ENCODE data around the gene PRDX2. TPM values are rescaled to one million over a fixed set of nuclear protein-coding genes. Genes with fewer than 3 reads are reported as not detected.

Gene PRDX2
- total and polyA plus RNA-seq, 2 of the 4 experiments (the other 2 are of a cell fraction), result 371 to 378 TPM

DNA sequence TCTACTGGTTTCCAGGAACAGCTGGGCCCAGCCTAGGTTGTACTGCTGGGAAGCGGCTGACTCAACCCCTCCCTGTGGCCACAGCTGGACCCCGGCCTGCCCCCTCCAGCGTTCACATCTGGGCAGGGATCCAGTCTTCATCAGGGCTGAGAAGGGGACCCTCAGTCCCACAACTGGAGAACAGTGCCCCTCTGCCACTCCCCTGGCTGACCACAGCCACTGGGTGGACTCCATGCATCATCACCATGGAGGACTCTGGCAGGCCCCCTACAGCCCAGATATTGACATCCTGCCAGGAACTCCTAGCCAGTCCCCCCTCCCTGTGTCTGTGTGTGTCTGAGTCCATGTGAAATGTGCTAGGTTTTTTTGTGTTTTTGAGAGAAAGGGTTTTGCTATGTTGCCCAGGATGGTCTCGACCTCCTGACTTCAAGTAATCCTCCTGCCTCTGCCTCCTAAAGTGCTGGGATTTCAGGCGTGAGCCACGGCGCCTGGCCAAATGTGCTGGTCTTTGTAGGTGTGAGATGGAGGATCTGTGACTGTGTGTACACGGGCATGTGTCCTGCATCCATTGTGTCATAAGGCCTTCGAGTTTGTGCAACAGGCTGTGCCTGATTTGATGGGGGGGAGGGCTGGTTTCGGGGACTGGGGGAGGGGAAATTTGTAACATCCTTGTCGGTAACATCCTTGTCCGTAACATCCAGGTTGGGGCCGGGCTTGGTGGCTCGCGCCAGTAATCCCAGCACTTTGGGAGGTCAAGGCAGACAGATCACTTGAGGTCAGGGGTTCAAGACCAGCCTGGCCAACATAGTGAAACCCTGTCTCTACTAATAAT lies 22.2 kb downstream of the PRDX2 start:
- peak overlapping the region; percentile 88 for H2BK5ac ChIP-seq (ENCODE audit: low read depth, low read length, poor library complexity, severe bottlenecking)
- peak overlapping the region; percentile 99 for H3K4ac ChIP-seq (ENCODE audit: low read depth, low read length)
- peak overlapping the region; percentile 56; the same call in 1 of the 2 replicates for H3K9ac ChIP-seq (ENCODE audit: low read depth, low read length)
- H3K79me1 ChIP-seq (ENCODE audit: low read depth in 1 of 2, low read length in 2 of 2), result peaks cover 0 to 50% of the 10 kb centered on the region in 2 experiments; a peak in 3 of 4 replicates
- peaks cover 39% of the 10 kb centered on the region for H3K4me1 ChIP-seq (ENCODE audit: control insufficient read depth, insufficient read depth, low read length)
- in situ Hi-C loops (cut with MboI; ENCODE audit: low sequenced_read_pairs) (loop anchor here (25.0 kb wide), 1 partner anchor 1058 kb away; no protein-coding TSS in a partner anchor), dilution Hi-C loops (cut with HindIII; ENCODE audit: low sequenced_read_pairs, unreplicated experiment) (no loop called here), intact Hi-C loops (cut with micrococcal nuclease) (no loop called here)
- peak overlapping the region; percentile 82 for H3K27ac ChIP-seq (ENCODE audit: insufficient read depth, low read length)
- DNase-seq (peak; percentile 77), ATAC-seq (ENCODE audit: low read depth) (peak; percentile 1; the same call in 1 of the 2 replicates)
- H3K4me2 ChIP-seq (ENCODE audit: low read depth, low read length), result peak overlapping the region; percentile 84
- 20% methylated on average over 7 of the region's 15 CpGs; no CpG with 5 or more reads in 1 of the 2 experiments for WGBS, 2 experiments (ENCODE audit: extremely low coverage in 2 of 2, insufficient read length in 1 of 2)
- H3K4me3 ChIP-seq (ENCODE audit: insufficient read depth, low read depth, low read length), result no peak overlapping the region
- H3K9me3 ChIP-seq (ENCODE audit: control insufficient read depth, insufficient read depth, low read length), result no peaks in the 10 kb centered on the region
- ChIA-PET POLR2A (ENCODE audit: unreplicated experiment) (interaction anchor here (2.5 kb wide), 2 partner anchors 12 to 13 kb away, joined by 9 to 11 read pairs; partner anchors contain the start of gene JUNB), CTCF (interaction anchor here (1.1 to 2.9 kb wide), 5 partner anchors 10 to 68 kb away, joined by 3 to 23 read pairs (median 10); no protein-coding TSS in a partner anchor)
- H3K36me3 ChIP-seq (ENCODE audit: control insufficient read depth, insufficient read depth, low read length), result no peaks in the 10 kb centered on the region
- H2AK9ac ChIP-seq (replicated peaks; ENCODE audit: low read depth, low read length, poor library complexity), result peak overlapping the region; percentile 98
- peak overlapping the region; percentile 98 for H2AFZ ChIP-seq (replicated peaks; ENCODE audit: low read length, poor library complexity)
- peaks cover 30% of the 10 kb centered on the region for H3K9me1 ChIP-seq (ENCODE audit: insufficient read depth, low read length)
- peak overlapping the region; percentile 88 for H4K5ac ChIP-seq (ENCODE audit: low read depth, low read length)
- no peaks in the 10 kb centered on the region for H3K27me3 ChIP-seq (ENCODE audit: control insufficient read depth, insufficient read depth, low read length)
- H4K20me1 ChIP-seq (ENCODE audit: insufficient read depth, low read length), result peaks cover 3% of the 10 kb centered on the region; the same call in 1 of the 2 replicates
- peak overlapping the region; percentile 64; the same call in 1 of the 2 replicates for H2BK20ac ChIP-seq (ENCODE audit: low read depth, low read length)
- H2BK120ac ChIP-seq (ENCODE audit: low read depth, low read length), result peak overlapping the region; percentile 95
- BruUV-seq (replicated peaks), result no TSS peak
- H3K18ac ChIP-seq (ENCODE audit: low read depth, low read length), result peak overlapping the region; percentile 58
- H4K91ac ChIP-seq (ENCODE audit: insufficient read depth, low read depth, low read length), result peak overlapping the region; percentile 98
- H3K56ac ChIP-seq (ENCODE audit: extremely low read depth, insufficient read depth, low read length), result peak overlapping the region; percentile 44; the same call in 1 of the 2 replicates
- peak overlapping the region; percentile 98 to 99; a peak in 3 of 4 replicates for H4K8ac ChIP-seq (ENCODE audit: low read depth in 2 of 2, low read length in 2 of 2)
- H3K14ac ChIP-seq (replicated peaks; ENCODE audit: low read depth, low read length), result peak overlapping the region; percentile 77
- H2AK5ac ChIP-seq (ENCODE audit: low read depth, low read length), result peak overlapping the region; percentile 99
- H3K23ac ChIP-seq (ENCODE audit: low read depth, low read length), result peak overlapping the region; percentile 95
- H2BK15ac ChIP-seq (ENCODE audit: low read depth, low read length), result peak overlapping the region; percentile 92; the same call in 1 of the 3 replicates
- TF ChIP-seq MAFK (IDR thresholded peaks at IDR 0.05; ENCODE audit: low read depth, low read length) (no peak), SMC3 (IDR thresholded peaks at IDR 0.05; ENCODE audit: low read depth, low read length) (no peak), MAZ (IDR thresholded peaks at IDR 0.05; ENCODE audit: borderline replicate concordance, low read depth, low read length) (peak; percentile 93), POLR2A (IDR thresholded peaks at IDR 0.05; ENCODE audit: low read depth, low read length) (peak; percentile 62), BHLHE40 (IDR thresholded peaks at IDR 0.05; ENCODE audit: low read depth, low read length) (no peak), MXI1 (IDR thresholded peaks at IDR 0.05; ENCODE audit: borderline replicate concordance, low read depth, low read length) (no peak), RCOR1 (IDR thresholded peaks at IDR 0.05; ENCODE audit: insufficient replicate concordance, low read length) (no peak), CHD1 (IDR thresholded peaks at IDR 0.05; ENCODE audit: low read depth, low read length) (no peak), NFE2L2 (IDR thresholded peaks at IDR 0.05; ENCODE audit: low read depth, low read length) (no peak), CEBPB (IDR thresholded peaks at IDR 0.05; ENCODE audit: low read depth, low read length) (peak; percentile 76), USF2 (IDR thresholded peaks at IDR 0.05; ENCODE audit: low read depth, low read length) (no peak)
- TF ChIP-seq, protein P1, sequence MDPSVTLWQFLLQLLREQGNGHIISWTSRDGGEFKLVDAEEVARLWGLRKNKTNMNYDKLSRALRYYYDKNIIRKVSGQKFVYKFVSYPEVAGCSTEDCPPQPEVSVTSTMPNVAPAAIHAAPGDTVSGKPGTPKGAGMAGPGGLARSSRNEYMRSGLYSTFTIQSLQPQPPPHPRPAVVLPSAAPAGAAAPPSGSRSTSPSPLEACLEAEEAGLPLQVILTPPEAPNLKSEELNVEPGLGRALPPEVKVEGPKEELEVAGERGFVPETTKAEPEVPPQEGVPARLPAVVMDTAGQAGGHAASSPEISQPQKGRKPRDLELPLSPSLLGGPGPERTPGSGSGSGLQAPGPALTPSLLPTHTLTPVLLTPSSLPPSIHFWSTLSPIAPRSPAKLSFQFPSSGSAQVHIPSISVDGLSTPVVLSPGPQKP (IDR thresholded peaks at IDR 0.05; ENCODE audit: borderline replicate concordance, low read depth, low read length), result no peak
- TF ChIP-seq, protein P2, sequence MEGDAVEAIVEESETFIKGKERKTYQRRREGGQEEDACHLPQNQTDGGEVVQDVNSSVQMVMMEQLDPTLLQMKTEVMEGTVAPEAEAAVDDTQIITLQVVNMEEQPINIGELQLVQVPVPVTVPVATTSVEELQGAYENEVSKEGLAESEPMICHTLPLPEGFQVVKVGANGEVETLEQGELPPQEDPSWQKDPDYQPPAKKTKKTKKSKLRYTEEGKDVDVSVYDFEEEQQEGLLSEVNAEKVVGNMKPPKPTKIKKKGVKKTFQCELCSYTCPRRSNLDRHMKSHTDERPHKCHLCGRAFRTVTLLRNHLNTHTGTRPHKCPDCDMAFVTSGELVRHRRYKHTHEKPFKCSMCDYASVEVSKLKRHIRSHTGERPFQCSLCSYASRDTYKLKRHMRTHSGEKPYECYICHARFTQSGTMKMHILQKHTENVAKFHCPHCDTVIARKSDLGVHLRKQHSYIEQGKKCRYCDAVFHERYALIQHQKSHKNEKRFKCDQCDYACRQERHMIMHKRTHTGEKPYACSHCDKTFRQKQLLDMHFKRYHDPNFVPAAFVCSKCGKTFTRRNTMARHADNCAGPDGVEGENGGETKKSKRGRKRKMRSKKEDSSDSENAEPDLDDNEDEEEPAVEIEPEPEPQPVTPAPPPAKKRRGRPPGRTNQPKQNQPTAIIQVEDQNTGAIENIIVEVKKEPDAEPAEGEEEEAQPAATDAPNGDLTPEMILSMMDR (conservative IDR thresholded peaks at IDR 0.05; ENCODE audit: low read depth, low read length), result no peak
